Suprapubic skin (tissue), 3 donors: Measurements from ENCODE around the gene SH2D6.
"Not testable (repeated sequence)": the region's sequence is repeated elsewhere in the genome, so short reads cannot be mapped to it uniquely, and the experiment has no call there.

Experiments
- CTCF ChIP-seq, 2 donors: fragments of 200-600 bp in 1 of 2; fragments of 450-650 bp in 1 of 2; sonication (generic) in 1 of 2; IDR thresholded peaks; one replicate each; pipeline ENCODE4 v1.5.1; 2016 to 2019; ENCODE audit warnings: antibody characterized with exemption in 2 of 2, mild to moderate bottlenecking in 1 of 2, moderate library complexity in 1 of 2
- POLR2AphosphoS5 ChIP-seq, 3 donors: sonication (generic); formaldehyde crosslinking; IDR thresholded peaks; one replicate each; pipeline ENCODE4 v1.6.1; 2017; ENCODE audit warnings: antibody characterized with exemption in 3 of 3

- TF ChIP-seq CTCF, POLR2AphosphoS5 (IDR thresholded peaks at IDR 0.05): not testable (repeated sequence)
Observed at GRCh38 chr2:85439569-85439968, 21.1 kb downstream of the SH2D6 start.
